Tibial nerve (tissue), 4 donors: Measurements from ENCODE around the gene HRC. TPM values are rescaled to one million over a fixed set of nuclear protein-coding genes. Genes with fewer than 3 reads are reported as not detected.

Source experiments
- DNase-seq, 2 donors: peaks; one replicate each; pipeline ENCODE4 v3.0.0-alpha.2; 2019; ENCODE audit warnings: low spot score in 2 of 2
- H3K27ac ChIP-seq, 4 donors: fragments of 200-600 bp; sonication (generic) in 3 of 4; one replicate each; pipeline ENCODE4 v1.5.1; 2017 to 2019; ENCODE audit warnings: mild to moderate bottlenecking in 1 of 4
- H3K27me3 ChIP-seq, 2 donors: fragments of 200-600 bp; sonication (generic) in 1 of 2; one replicate each; pipeline versions ENCODE4 v1.5.1 to v1.6.0; 2017 to 2019
- H3K36me3 ChIP-seq, 3 donors: fragments of 200-600 bp; sonication (generic); one replicate each; pipeline ENCODE4 v1.5.1; 2018 to 2019
- H3K4me1 ChIP-seq, 4 donors: fragments of 200-600 bp; sonication (generic) in 3 of 4; one replicate each; pipeline ENCODE4 v1.5.1; 2017 to 2019
- H3K4me3 ChIP-seq, 4 donors: fragments of 200-600 bp; sonication (generic) in 3 of 4; one replicate each; pipeline ENCODE4 v1.5.1; 2017 to 2019; ENCODE audit warnings: mild to moderate bottlenecking in 1 of 4, moderate library complexity in 1 of 4
- H3K9me3 ChIP-seq, 4 donors: fragments of 200-600 bp; sonication (generic) in 3 of 4; one replicate each; pipeline ENCODE4 v1.5.1; 2017 to 2019
- CTCF ChIP-seq, 5 experiments: fragments of 200-600 bp in 3 of 5; fragments of 450-650 bp in 2 of 5; sonication (generic) in 3 of 5; IDR thresholded peaks; one replicate each; pipeline ENCODE4 v1.5.1; 2016 to 2019; ENCODE audit warnings: antibody characterized with exemption in 5 of 5, mild to moderate bottlenecking in 3 of 5, moderate library complexity in 2 of 5
- EP300 ChIP-seq, 2 donors: sonication (generic); formaldehyde crosslinking; IDR thresholded peaks; one replicate each; pipeline ENCODE4 v1.6.1; 2017; ENCODE audit warnings: antibody characterized with exemption in 2 of 2, mild to moderate bottlenecking in 1 of 2
- POLR2A ChIP-seq, 2 donors: fragments of 450-650 bp; IDR thresholded peaks; one replicate each; pipeline ENCODE4 v1.6.1; 2017; ENCODE audit warnings: antibody characterized with exemption in 2 of 2, mild to moderate bottlenecking in 2 of 2, moderate library complexity in 2 of 2
- WGBS, 2 donors: methylation state at CpG; one replicate each; pipeline ENCODE4 v1.1.5; 2018; 5-methylcytosine and 5-hydroxymethylcytosine counted together
- total RNA-seq, 4 donors: library from RNA; depleted of rRNA; stranded (reverse); fragments of >200 nt; gene quantifications; one replicate each; pipeline ENCODE4 v1.1.0, GENCODE V29; 2016

HRC gene
- total RNA-seq, 4 donors from 2014 or later, result 0.60 to 4.3 (median 2.6) TPM

GRCh38 chr19:49120868-49121267 lies 34.3 kb downstream of the HRC start:
- 89 to 90% methylated on average over 2 of the region's 2 CpGs for WGBS, 2 donors
- no peak for TF ChIP-seq EP300 (IDR thresholded peaks at IDR 0.05)
- no peak for TF ChIP-seq CTCF (IDR thresholded peaks at IDR 0.05)
- no peak for TF ChIP-seq POLR2A (IDR thresholded peaks at IDR 0.05)
- Histone ChIP-seq H3K4me3 (no peak overlapping the region), H3K36me3 (peaks cover 0 to 3% (median 0%) of the 10 kb centered on the region in 3 donors), H3K27me3 (peaks cover 0 to 7% of the 10 kb centered on the region in 2 donors), H3K4me1 (peaks cover 0 to 38% (median 21%) of the 10 kb centered on the region in 4 donors), H3K27ac (no peak overlapping the region), H3K9me3 (no peaks in the 10 kb centered on the region)
- no peak for DNase-seq

GRCh38 chr19:49120325-49120683 lies 34.9 kb downstream of the HRC start:
- peak overlapping the region in 3 of 4 donors; percentile 35 to 65 (median 60) for H3K4me3 ChIP-seq
- H3K27ac ChIP-seq, result no peak overlapping the region
- 15 to 16% methylated on average over 11 to 12 of the region's 16 CpGs for WGBS, 2 donors
- H3K4me1 ChIP-seq, result peaks cover 0 to 40% (median 21%) of the 10 kb centered on the region in 4 donors
- peaks cover 0 to 3% (median 0%) of the 10 kb centered on the region in 3 donors for H3K36me3 ChIP-seq
- H3K9me3 ChIP-seq, result no peaks in the 10 kb centered on the region
- peaks cover 0 to 7% of the 10 kb centered on the region in 2 donors for H3K27me3 ChIP-seq
- TF ChIP-seq EP300 (IDR thresholded peaks at IDR 0.05) (no peak), CTCF (IDR thresholded peaks at IDR 0.05) (no peak), POLR2A (IDR thresholded peaks at IDR 0.05) (no peak)
- no peak for DNase-seq

- peak within 1 kb of the TSS; percentile 85 to 98 (median 90) for H3K27ac ChIP-seq
- peaks cover 0 to 45% (median 21%) of the 10 kb centered on the region in 4 donors for H3K4me1 ChIP-seq
- H3K9me3 ChIP-seq, result no peaks in the 10 kb centered on the region
- peaks cover 0 to 7% of the 10 kb centered on the region in 2 donors for H3K27me3 ChIP-seq
- H3K4me3 ChIP-seq, result peak within 1 kb of the TSS; percentile 33 to 76 (median 62)
- H3K36me3 ChIP-seq, result peaks cover 0 to 3% (median 0%) of the 10 kb centered on the region in 3 donors
- no peak for TF ChIP-seq POLR2A (IDR thresholded peaks at IDR 0.05)
- TF ChIP-seq EP300 (IDR thresholded peaks at IDR 0.05), result no peak
- WGBS, 2 donors, result 0 to 2% methylated on average over 6 to 60 of the region's 90 CpGs
- DNase-seq, result peak; percentile 41 to 42
Observed at GRCh38 chr19:49119411-49120324, 35.5 kb downstream of the HRC start, which contains the start of gene PPFIA3. Gene PPFIA3 (plus strand): TSS chr19:49119544. CDS start chr19:49127874, 8,330 bp downstream.

- peak; percentile 21 to 75 for TF ChIP-seq POLR2A (IDR thresholded peaks at IDR 0.05)
- TF ChIP-seq CTCF (IDR thresholded peaks at IDR 0.05), result peak in 4 of 5 experiments; percentile 5 to 70 (median 41)
- TF ChIP-seq EP300 (IDR thresholded peaks at IDR 0.05), result peak; percentile 45 to 89
- Histone ChIP-seq H3K27me3 (peaks cover 0 to 3% of the 10 kb centered on the region in 2 donors), H3K4me3 (peak within 1 kb of the TSS; percentile 33 to 76 (median 62)), H3K36me3 (peaks cover 0 to 3% (median 0%) of the 10 kb centered on the region in 3 donors), H3K4me1 (peaks cover 0 to 49% (median 23%) of the 10 kb centered on the region in 4 donors), H3K9me3 (no peaks in the 10 kb centered on the region), H3K27ac (peak within 1 kb of the TSS; percentile 85 to 98 (median 90))
- WGBS, 2 donors, result 0 to 1% methylated on average over 36 to 55 of the region's 85 CpGs
- peak; percentile 85 to 88 for DNase-seq
Observed at GRCh38 chr19:49118565-49119410, 36.4 kb downstream of the HRC start, which contains the start of gene C19orf73. Gene C19orf73 (minus strand): TSS chr19:49119143. CDS start chr19:49119022, 121 bp downstream.
